LNCaP clone FGC (cell line): Measurements from ENCODE around the gene NPAS1.

Experiments
- DNase-seq: peaks from one replicate; pipeline ENCODE4 v3.0.0-alpha.2; 2011; ENCODE audit warnings: low read depth
- H3K4me3 ChIP-seq: 2 replicates; pipeline ENCODE4 v1.5.1; 2011; ENCODE audit warnings: mild to moderate bottlenecking, low read depth, low read length, control low read depth
- TF ChIP-seq, protein P1 (sequence below): IDR thresholded peaks from 2 replicates; pipeline ENCODE4 v1.5.1; 2012; ENCODE audit warnings: mild to moderate bottlenecking; ENCODE audit not compliant: control insufficient read depth, insufficient read depth; ENCODE audit errors: extremely low read depth

The NPAS1 gene

GRCh38 chr19:47069795-47070194, 50.2 kb downstream of the NPAS1 start:
- no peak overlapping the region for H3K4me3 ChIP-seq
- TF ChIP-seq, protein P1, sequence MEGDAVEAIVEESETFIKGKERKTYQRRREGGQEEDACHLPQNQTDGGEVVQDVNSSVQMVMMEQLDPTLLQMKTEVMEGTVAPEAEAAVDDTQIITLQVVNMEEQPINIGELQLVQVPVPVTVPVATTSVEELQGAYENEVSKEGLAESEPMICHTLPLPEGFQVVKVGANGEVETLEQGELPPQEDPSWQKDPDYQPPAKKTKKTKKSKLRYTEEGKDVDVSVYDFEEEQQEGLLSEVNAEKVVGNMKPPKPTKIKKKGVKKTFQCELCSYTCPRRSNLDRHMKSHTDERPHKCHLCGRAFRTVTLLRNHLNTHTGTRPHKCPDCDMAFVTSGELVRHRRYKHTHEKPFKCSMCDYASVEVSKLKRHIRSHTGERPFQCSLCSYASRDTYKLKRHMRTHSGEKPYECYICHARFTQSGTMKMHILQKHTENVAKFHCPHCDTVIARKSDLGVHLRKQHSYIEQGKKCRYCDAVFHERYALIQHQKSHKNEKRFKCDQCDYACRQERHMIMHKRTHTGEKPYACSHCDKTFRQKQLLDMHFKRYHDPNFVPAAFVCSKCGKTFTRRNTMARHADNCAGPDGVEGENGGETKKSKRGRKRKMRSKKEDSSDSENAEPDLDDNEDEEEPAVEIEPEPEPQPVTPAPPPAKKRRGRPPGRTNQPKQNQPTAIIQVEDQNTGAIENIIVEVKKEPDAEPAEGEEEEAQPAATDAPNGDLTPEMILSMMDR: no peak
- no peak for DNase-seq

GRCh38 chr19:47070756-47071155, 51.1 kb downstream of the NPAS1 start:
- TF ChIP-seq, protein P1: no peak
- DNase-seq: no peak
- no peak overlapping the region for H3K4me3 ChIP-seq

DNA sequence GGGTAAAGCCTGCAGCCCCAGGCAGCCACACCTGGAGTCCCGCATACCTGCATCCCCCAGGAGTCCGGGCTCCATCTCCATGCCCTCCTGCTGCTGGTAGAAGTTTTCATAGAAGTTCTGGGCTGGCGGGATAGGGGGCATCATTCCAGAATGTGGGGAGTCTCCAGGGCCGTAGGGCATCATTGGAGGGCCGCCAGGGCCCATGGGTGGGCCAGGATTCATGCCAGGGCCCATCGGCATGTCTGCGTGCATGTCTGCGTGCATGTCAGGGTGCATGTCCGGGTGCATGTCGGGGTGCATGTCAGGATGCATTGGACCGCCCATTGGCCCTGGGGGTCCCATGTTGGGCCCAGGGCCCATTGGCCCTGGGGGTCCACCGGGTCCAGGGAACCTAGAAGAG, 52.1 kb downstream of the NPAS1 start:
- no peak for DNase-seq
- TF ChIP-seq, protein P1: no peak
- H3K4me3 ChIP-seq: no peak overlapping the region

DNA sequence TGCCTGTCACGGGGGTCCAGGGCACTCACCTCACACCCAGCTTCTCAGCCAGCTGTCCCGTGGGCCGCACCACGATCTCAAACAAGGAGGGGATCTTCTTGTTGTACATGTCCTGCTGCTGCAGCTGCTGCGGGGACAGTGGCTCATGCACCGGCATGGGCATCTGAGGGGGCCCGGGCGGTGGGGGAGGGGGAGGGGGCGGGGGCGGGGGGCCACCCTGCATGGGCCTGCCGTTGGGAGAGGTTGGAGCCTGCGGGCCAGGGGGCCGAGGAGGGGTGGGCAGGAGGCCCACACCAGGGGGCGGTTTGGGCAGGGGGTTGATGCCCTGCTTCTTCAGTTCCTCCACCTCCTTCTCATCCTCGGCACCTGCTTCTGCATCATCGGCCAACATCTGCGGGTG, 52.7 kb downstream of the NPAS1 start:
- DNase-seq: no peak
- TF ChIP-seq, protein P1: no peak

DNA sequence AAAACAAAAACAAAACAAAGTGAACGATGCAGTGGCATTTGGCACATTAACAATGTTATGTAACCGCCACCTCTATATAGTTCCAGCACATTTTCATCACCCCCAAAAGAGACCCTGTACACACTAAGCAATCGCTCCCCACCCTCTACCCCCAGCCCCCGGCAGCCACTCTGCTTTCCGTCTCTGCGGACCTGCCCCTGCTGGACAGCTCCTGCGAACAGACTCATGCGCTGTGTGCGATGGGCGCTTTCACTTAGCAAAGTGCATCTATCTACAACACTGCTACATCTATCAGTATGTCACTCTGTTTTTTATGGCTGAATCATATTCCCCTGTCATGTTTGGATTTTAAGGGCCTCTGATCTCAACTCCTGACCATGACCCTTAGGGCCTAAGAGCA, 53.9 kb downstream of the NPAS1 start:
- no peak for DNase-seq
- TF ChIP-seq, protein P1: no peak
- H3K4me3 ChIP-seq: no peak overlapping the region

More for the DNA sequence above, 52.7 kb downstream of the NPAS1 start:
- no peak overlapping the region for H3K4me3 ChIP-seq

DNA sequence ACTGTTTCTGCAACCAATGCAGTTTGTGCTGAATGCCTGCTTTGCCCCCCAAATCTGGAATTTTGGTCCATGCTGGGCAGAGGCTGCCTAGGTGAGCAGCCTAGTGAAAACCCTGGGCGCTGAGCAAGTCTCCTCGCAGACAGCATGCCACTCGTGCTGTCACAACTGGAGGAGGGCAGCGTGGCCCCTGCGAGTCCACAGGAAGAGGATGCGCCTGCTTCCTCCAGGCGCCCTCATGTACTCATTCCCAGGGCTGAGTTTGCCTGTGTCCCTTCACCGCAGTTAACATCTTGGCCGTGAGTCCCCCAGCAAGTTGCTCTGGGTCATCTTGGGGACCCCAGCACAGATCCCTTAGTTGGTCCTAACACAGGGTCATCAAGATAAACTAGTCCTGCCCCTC, 55.0 kb downstream of the NPAS1 start:
- TF ChIP-seq, protein P1: no peak
- H3K4me3 ChIP-seq: no peak overlapping the region
- DNase-seq: no peak

- TF ChIP-seq, protein P1: no peak
- DNase-seq: no peak
- H3K4me3 ChIP-seq: no peak overlapping the region
Measured at GRCh38 chr19:47075179-47075810, 55.7 kb downstream of the NPAS1 start.
